Stomach (tissue), 9 donors: ENCODE results near the gene DNAAF3. TPM values are rescaled to one million over a fixed set of nuclear protein-coding genes. Genes with fewer than 3 reads are reported as not detected.

Experiments
- DNase-seq, 2 donors: peaks; one replicate each; pipeline versions ENCODE4 v3.0.0 to v3.0.0-alpha.2; 2013 to 2019
- H3K27ac ChIP-seq, 5 donors: fragments of 200-600 bp in 4 of 5; sonication (generic) in 4 of 5; one replicate each; pipeline ENCODE4 v1.5.1; 2013 to 2019; ENCODE audit warnings: mild to moderate bottlenecking in 1 of 5, moderate library complexity in 1 of 5
- H3K27me3 ChIP-seq, 3 donors: fragments of 200-600 bp; sonication (generic); one replicate each; pipeline ENCODE4 v1.5.1; 2017 to 2019; ENCODE audit warnings: mixed run types in 1 of 3
- H3K36me3 ChIP-seq, 4 donors: fragments of 200-600 bp; sonication (generic); 1 replicate in 3 of 4; 2 replicates in 1 of 4; pipeline ENCODE4 v1.5.1; 2016 to 2019
- H3K4me1 ChIP-seq, 4 donors: fragments of 200-600 bp; sonication (generic); one replicate each; pipeline ENCODE4 v1.5.1; 2016 to 2019
- H3K4me3 ChIP-seq, 4 donors: fragments of 200-600 bp; sonication (generic) in 3 of 4; one replicate each; pipeline ENCODE4 v1.5.1; 2016 to 2019; ENCODE audit warnings: mild to moderate bottlenecking in 1 of 4
- H3K9me3 ChIP-seq, 4 donors: fragments of 200-600 bp; sonication (generic); one replicate each; pipeline ENCODE4 v1.5.1; 2016 to 2019
- EP300 ChIP-seq: sonication (generic); formaldehyde crosslinking; IDR thresholded peaks from one replicate; pipeline ENCODE4 v1.6.1; 2017; ENCODE audit warnings: antibody characterized with exemption
- POLR2A ChIP-seq, 4 donors: fragments of 450-650 bp; IDR thresholded peaks; one replicate each; pipeline ENCODE4 v1.6.1; 2016; ENCODE audit warnings: antibody characterized with exemption in 4 of 4, control low read depth in 2 of 4, mild to moderate bottlenecking in 1 of 4, moderate library complexity in 1 of 4
- POLR2AphosphoS5 ChIP-seq, 3 donors: sonication (generic); formaldehyde crosslinking; IDR thresholded peaks; one replicate each; pipeline ENCODE4 v1.6.1; 2016; ENCODE audit warnings: antibody characterized with exemption in 3 of 3
- WGBS, 5 donors: extraction: QIAGEN DNeasy Blood & Tissue Kit in 3 of 5; methylation state at CpG; one replicate each; pipeline versions ENCODE4 v1.1.5 to v1.1.7; 2013 to 2018; 5-methylcytosine and 5-hydroxymethylcytosine counted together
- intact Hi-C: fragments of 100-400 bp; cut with DNase I; formaldehyde crosslinking; loops from one replicate; pipeline ENCODE4 v1.15.1; 2023; ENCODE audit warnings: low total_unique reads
- polyA plus RNA-seq, 3 donors: library from polyadenylated mRNA; stranded (reverse); fragments of 200-250 nt; gene quantifications; one replicate each; pipeline ENCODE4 v1.2.3, GENCODE V29; 2013
- total RNA-seq, 5 donors: library from RNA; depleted of rRNA; stranded (reverse); fragments of >200 nt; gene quantifications; one replicate each; pipeline versions ENCODE4 v1.1.0 to v1.2.3, GENCODE V29; 2014 to 2016
- TF ChIP-seq, protein P1 (sequence below), 7 experiments: fragments of 450-650 bp in 4 of 7; fragments of 200-600 bp in 3 of 7; sonication (generic) in 3 of 7; IDR thresholded peaks; one replicate each; pipeline ENCODE4 v1.5.1; 2016 to 2019; ENCODE audit warnings: antibody characterized with exemption in 7 of 7, control low read depth in 2 of 7, mild to moderate bottlenecking in 1 of 7
- donor health status: healthy with polysubstance abuse.
- donor health status: Bipolar disorder and iron deficiency.
- donor health status: healthy.

Gene DNAAF3
- total and polyA plus RNA-seq, 8 donors = 0.68 to 1.9 (median 0.75) TPM; not detected in 5

GRCh38 chr19:55160128-55160985, 6.1 kb downstream of the DNAAF3 start:
- Histone ChIP-seq H3K27ac (no peak overlapping the region), H3K27me3 (peaks cover 25 to 100% (median 67%) of the 10 kb centered on the region in 3 donors), H3K4me3 (peak overlapping the region in 1 of 4 donors; percentile 9), H3K9me3 (no peaks in the 10 kb centered on the region), H3K36me3 (no peaks in the 10 kb centered on the region), H3K4me1 (peaks cover 0 to 32% (median 18%) of the 10 kb centered on the region in 4 donors)
- DNase-seq = peak; percentile 93 to 94
- WGBS, 5 donors = 2 to 5% (median 3%) methylated on average over 23 to 33 of the region's 33 CpGs
- TF ChIP-seq EP300 (no peak), POLR2AphosphoS5 (IDR thresholded peaks at IDR 0.05) (peak in 1 of 3 donors; percentile 64), POLR2A (IDR thresholded peaks at IDR 0.05) (no peak)
- TF ChIP-seq, protein P1, sequence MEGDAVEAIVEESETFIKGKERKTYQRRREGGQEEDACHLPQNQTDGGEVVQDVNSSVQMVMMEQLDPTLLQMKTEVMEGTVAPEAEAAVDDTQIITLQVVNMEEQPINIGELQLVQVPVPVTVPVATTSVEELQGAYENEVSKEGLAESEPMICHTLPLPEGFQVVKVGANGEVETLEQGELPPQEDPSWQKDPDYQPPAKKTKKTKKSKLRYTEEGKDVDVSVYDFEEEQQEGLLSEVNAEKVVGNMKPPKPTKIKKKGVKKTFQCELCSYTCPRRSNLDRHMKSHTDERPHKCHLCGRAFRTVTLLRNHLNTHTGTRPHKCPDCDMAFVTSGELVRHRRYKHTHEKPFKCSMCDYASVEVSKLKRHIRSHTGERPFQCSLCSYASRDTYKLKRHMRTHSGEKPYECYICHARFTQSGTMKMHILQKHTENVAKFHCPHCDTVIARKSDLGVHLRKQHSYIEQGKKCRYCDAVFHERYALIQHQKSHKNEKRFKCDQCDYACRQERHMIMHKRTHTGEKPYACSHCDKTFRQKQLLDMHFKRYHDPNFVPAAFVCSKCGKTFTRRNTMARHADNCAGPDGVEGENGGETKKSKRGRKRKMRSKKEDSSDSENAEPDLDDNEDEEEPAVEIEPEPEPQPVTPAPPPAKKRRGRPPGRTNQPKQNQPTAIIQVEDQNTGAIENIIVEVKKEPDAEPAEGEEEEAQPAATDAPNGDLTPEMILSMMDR (IDR thresholded peaks at IDR 0.05) = peak in 5 of 7 experiments; percentile 57 to 78 (median 69)
- intact Hi-C loops = no loop called here

- intact Hi-C loops = no loop called here
- peaks cover 25 to 100% (median 68%) of the 10 kb centered on the region in 3 donors for H3K27me3 ChIP-seq
- H3K9me3 ChIP-seq = no peaks in the 10 kb centered on the region
- no peak overlapping the region for H3K27ac ChIP-seq
- WGBS, 5 donors = 55 to 59% (median 56%) methylated on average over 14 to 18 of the region's 18 CpGs
- peak in 1 of 2 donors; percentile 28 for DNase-seq
- no peaks in the 10 kb centered on the region for H3K36me3 ChIP-seq
- no peak overlapping the region for H3K4me3 ChIP-seq
- TF ChIP-seq POLR2AphosphoS5 (IDR thresholded peaks at IDR 0.05) (no peak), POLR2A (IDR thresholded peaks at IDR 0.05) (no peak), EP300 (no peak)
- TF ChIP-seq, protein P1 (IDR thresholded peaks at IDR 0.05) = no peak
- peaks cover 0 to 32% (median 18%) of the 10 kb centered on the region in 4 donors for H3K4me1 ChIP-seq
Measured at GRCh38 chr19:55158848-55159749, 7.3 kb downstream of the DNAAF3 start.

DNA sequence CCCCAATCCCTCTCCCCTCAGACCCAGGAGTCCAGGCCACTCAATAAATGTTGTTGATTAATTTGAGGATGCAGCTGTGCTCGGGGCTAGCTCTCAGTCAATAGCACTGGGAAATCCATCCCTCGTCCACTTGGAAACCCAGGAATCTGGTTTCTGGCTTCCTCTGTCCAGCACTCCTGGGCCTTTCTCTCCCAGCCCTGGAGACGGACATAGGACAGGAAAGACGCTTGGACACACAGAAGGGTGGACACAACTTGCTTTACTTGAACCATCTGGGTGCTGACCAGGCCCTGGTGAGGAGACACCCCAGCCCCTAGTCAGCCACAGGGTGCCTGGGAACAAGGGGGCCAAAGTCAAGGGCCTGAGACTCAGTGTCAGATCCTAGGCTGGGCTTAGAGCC, 8.0 kb downstream of the DNAAF3 start:
- no peaks in the 10 kb centered on the region for H3K9me3 ChIP-seq
- 48 to 61% (median 58%) methylated on average over 4 of the region's 4 CpGs for WGBS, 5 donors
- intact Hi-C loops = no loop called here

More for the DNA sequence above, 8.0 kb downstream of the DNAAF3 start:
- peak in 1 of 2 donors; percentile 8 for DNase-seq
- Histone ChIP-seq H3K4me3 (no peak overlapping the region), H3K27me3 (peaks cover 25 to 99% (median 68%) of the 10 kb centered on the region in 3 donors), H3K4me1 (peaks cover 0 to 32% (median 18%) of the 10 kb centered on the region in 4 donors), H3K27ac (no peak overlapping the region), H3K36me3 (no peaks in the 10 kb centered on the region)
- TF ChIP-seq, protein P1 (IDR thresholded peaks at IDR 0.05) = no peak
- no peak for TF ChIP-seq POLR2AphosphoS5 (IDR thresholded peaks at IDR 0.05)
- TF ChIP-seq EP300 = no peak
- TF ChIP-seq POLR2A (IDR thresholded peaks at IDR 0.05) = no peak
